Nephron progenitor cell (in vitro differentiated cells): Measurements from ENCODE around the gene GRB7.

ENCODE experiments used
- DNase-seq: peaks from one replicate; pipeline ENCODE4 v3.0.0; 2021
- H3K27ac Mint-ChIP-seq: 2 replicates; pipeline ENCODE4 v1.8.0; 2021; ENCODE audit warnings: mild to moderate bottlenecking, moderate library complexity, mixed read lengths
- H3K27me3 Mint-ChIP-seq: 2 replicates; pipeline ENCODE4 v1.8.0; 2021; ENCODE audit warnings: mild to moderate bottlenecking, low read depth, mixed read lengths; ENCODE audit not compliant: poor library complexity
- H3K36me3 Mint-ChIP-seq: 2 replicates; pipeline ENCODE4 v1.8.0; 2021; ENCODE audit warnings: low read depth, mixed read lengths
- H3K4me1 Mint-ChIP-seq: 2 replicates; pipeline ENCODE4 v1.8.0; 2021; ENCODE audit warnings: mixed read lengths
- H3K4me3 Mint-ChIP-seq: 2 replicates; pipeline ENCODE4 v1.8.0; 2021; ENCODE audit warnings: mild to moderate bottlenecking, moderate library complexity, mixed read lengths
- H3K9me3 Mint-ChIP-seq: 2 replicates; pipeline ENCODE4 v1.8.0; 2021; ENCODE audit warnings: mild to moderate bottlenecking, moderate library complexity, mixed read lengths
- CTCF ChIP-seq: fragments of 200-600 bp; sonication (generic); IDR thresholded peaks from 2 replicates; pipeline ENCODE4 v1.5.0; 2021; ENCODE audit warnings: antibody characterized with exemption

GRB7 gene

GRCh38 chr17:39714234-39714633 is 23.5 kb upstream of the GRB7 start:
- Mint-ChIP-seq H3K27me3 (no peaks in the 10 kb centered on the region), H3K9me3 (no peaks in the 10 kb centered on the region), H3K36me3 (peaks cover 29% of the 10 kb centered on the region), H3K4me1 (peaks cover 3% of the 10 kb centered on the region), H3K4me3 (no peak overlapping the region), H3K27ac (no peak overlapping the region)
- no peak for DNase-seq
- no peak for TF ChIP-seq CTCF

- Mint-ChIP-seq H3K27ac (no peak overlapping the region), H3K4me1 (peaks cover 15% of the 10 kb centered on the region), H3K4me3 (no peak overlapping the region), H3K27me3 (no peaks in the 10 kb centered on the region), H3K36me3 (peaks cover 29% of the 10 kb centered on the region), H3K9me3 (no peaks in the 10 kb centered on the region)
- DNase-seq, result no peak
- no peak for TF ChIP-seq CTCF
Observed at GRCh38 chr17:39715375-39716072, 22.2 kb upstream of the GRB7 start.

- peaks cover 29% of the 10 kb centered on the region for H3K36me3 Mint-ChIP-seq
- no peak overlapping the region for H3K4me3 Mint-ChIP-seq
- no peak for TF ChIP-seq CTCF
- peaks cover 15% of the 10 kb centered on the region for H3K4me1 Mint-ChIP-seq
- H3K27ac Mint-ChIP-seq, result no peak overlapping the region
- no peaks in the 10 kb centered on the region for H3K27me3 Mint-ChIP-seq
- H3K9me3 Mint-ChIP-seq, result no peaks in the 10 kb centered on the region
- DNase-seq, result no peak
Observed at GRCh38 chr17:39716073-39716818, 21.5 kb upstream of the GRB7 start.

- H3K4me3 Mint-ChIP-seq, result no peak overlapping the region
- H3K36me3 Mint-ChIP-seq, result peaks cover 29% of the 10 kb centered on the region
- no peaks in the 10 kb centered on the region for H3K27me3 Mint-ChIP-seq
- no peak overlapping the region for H3K27ac Mint-ChIP-seq
- DNase-seq, result no peak
- TF ChIP-seq CTCF, result no peak
- no peaks in the 10 kb centered on the region for H3K9me3 Mint-ChIP-seq
- H3K4me1 Mint-ChIP-seq, result peaks cover 15% of the 10 kb centered on the region
Observed at GRCh38 chr17:39716879-39717536, 20.7 kb upstream of the GRB7 start.

- H3K9me3 Mint-ChIP-seq, result no peaks in the 10 kb centered on the region
Observed at GRCh38 chr17:39717660-39718059, 20.1 kb upstream of the GRB7 start.

More at GRCh38 chr17:39717660-39718059, 20.1 kb upstream of the GRB7 start:
- no peak for TF ChIP-seq CTCF
- Mint-ChIP-seq H3K4me3 (no peak overlapping the region), H3K27ac (no peak overlapping the region), H3K27me3 (no peaks in the 10 kb centered on the region), H3K4me1 (peaks cover 15% of the 10 kb centered on the region), H3K36me3 (peaks cover 24% of the 10 kb centered on the region)
- no peak for DNase-seq
